ENCODE measurements around the gene SFTA2. TPM values are rescaled to one million over a fixed set of nuclear protein-coding genes. Genes with fewer than 3 reads are reported as not detected.
"Not testable (repeated sequence)": the region's sequence is repeated elsewhere in the genome, so short reads cannot be mapped to it uniquely, and the experiment has no call there.

SFTA2 gene
- total RNA-seq, 2 donors from 2014 or later = not detected

DNA sequence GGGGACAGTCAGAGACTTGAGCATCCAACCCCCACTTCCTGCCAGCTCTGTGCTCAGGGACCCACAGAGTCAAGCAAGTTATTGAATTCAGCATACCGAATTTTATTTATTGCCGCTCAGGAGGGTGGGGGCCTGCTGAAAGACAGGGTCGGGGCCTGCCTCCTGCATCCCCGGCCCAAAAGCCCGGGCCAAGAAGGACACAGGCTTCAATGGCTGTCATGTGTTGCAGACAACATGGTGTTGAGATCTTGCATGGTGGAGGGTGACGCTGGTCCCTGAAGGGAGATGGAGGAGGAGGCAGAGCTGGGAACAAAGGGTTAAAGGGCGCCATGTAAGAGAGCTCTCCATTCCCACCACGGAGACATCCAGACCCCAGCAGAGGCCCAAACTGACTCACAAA, 698 bp downstream of the SFTA2 start:
- H3K27ac ChIP-seq (ENCODE audit: low read depth, low read length) = no peak overlapping the region
- DNase-seq = no peak
- no peaks in the 10 kb centered on the region for H3K4me1 ChIP-seq (ENCODE audit: control insufficient read depth, insufficient read depth, low read length)
- no peaks in the 10 kb centered on the region for H3K27me3 ChIP-seq (ENCODE audit: control insufficient read depth, insufficient read depth, low read length, poor library complexity, severe bottlenecking)
- no peak overlapping the region for H3K9ac ChIP-seq (ENCODE audit: extremely low read depth, low read length, poor library complexity, severe bottlenecking)
- TF ChIP-seq, protein P1, sequence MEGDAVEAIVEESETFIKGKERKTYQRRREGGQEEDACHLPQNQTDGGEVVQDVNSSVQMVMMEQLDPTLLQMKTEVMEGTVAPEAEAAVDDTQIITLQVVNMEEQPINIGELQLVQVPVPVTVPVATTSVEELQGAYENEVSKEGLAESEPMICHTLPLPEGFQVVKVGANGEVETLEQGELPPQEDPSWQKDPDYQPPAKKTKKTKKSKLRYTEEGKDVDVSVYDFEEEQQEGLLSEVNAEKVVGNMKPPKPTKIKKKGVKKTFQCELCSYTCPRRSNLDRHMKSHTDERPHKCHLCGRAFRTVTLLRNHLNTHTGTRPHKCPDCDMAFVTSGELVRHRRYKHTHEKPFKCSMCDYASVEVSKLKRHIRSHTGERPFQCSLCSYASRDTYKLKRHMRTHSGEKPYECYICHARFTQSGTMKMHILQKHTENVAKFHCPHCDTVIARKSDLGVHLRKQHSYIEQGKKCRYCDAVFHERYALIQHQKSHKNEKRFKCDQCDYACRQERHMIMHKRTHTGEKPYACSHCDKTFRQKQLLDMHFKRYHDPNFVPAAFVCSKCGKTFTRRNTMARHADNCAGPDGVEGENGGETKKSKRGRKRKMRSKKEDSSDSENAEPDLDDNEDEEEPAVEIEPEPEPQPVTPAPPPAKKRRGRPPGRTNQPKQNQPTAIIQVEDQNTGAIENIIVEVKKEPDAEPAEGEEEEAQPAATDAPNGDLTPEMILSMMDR (conservative IDR thresholded peaks at IDR 0.05) = no peak
- H3K36me3 ChIP-seq (ENCODE audit: control insufficient read depth, insufficient read depth, low read length) = peaks cover 17% of the 10 kb centered on the region
- H3K9me3 ChIP-seq (ENCODE audit: control insufficient read depth, low read length) = peaks cover 12% of the 10 kb centered on the region
- 71 to 100% methylated on average over 1 to 8 of the region's 8 CpGs for WGBS, 2 experiments (ENCODE audit: insufficient coverage in 1 of 2, insufficient read length in 1 of 2)
- H3K4me3 ChIP-seq (ENCODE audit: low read length) = no peak overlapping the region
- Mint-ChIP-seq H3K4me1 (no peaks in the 10 kb centered on the region), H3K9me3 (peaks cover 13% of the 10 kb centered on the region), H3K27ac (no peak overlapping the region), H3K4me3 (no peak overlapping the region), H3K36me3 (ENCODE audit: low read depth) (peaks cover 28% of the 10 kb centered on the region), H3K27me3 (ENCODE audit: insufficient read depth) (no peaks in the 10 kb centered on the region)

DNA sequence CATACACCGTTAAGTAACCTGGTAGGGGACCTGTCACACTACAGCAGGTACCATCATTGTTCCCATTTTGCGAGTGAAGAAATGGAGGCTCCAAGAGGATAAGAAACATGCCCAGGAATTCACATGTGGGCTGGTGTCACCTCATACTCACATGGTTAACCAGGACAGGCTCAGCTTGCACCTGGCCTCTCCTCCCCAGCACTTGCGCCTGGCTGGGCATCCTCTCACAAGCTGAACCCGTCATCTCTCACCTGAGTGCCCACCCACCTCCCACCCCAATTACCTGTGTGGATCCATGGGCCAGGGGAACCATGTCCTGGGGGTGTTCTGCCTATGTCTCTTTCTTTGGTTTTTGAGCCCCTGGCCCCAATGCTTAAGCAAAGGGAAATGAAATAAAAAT, 1.5 kb downstream of the SFTA2 start:
- WGBS, 2 experiments (ENCODE audit: insufficient coverage in 1 of 2, insufficient read length in 1 of 2) = 95 to 100% methylated on average over 2 to 4 of the region's 4 CpGs
- Histone ChIP-seq H3K4me3 (ENCODE audit: low read length) (no peak overlapping the region), H3K9ac (ENCODE audit: extremely low read depth, low read length, poor library complexity, severe bottlenecking) (no peak overlapping the region), H3K9me3 (ENCODE audit: control insufficient read depth, low read length) (peaks cover 12% of the 10 kb centered on the region), H3K27ac (ENCODE audit: low read depth, low read length) (no peak overlapping the region), H3K27me3 (ENCODE audit: control insufficient read depth, insufficient read depth, low read length, poor library complexity, severe bottlenecking) (no peaks in the 10 kb centered on the region), H3K4me1 (ENCODE audit: control insufficient read depth, insufficient read depth, low read length) (no peaks in the 10 kb centered on the region), H3K36me3 (ENCODE audit: control insufficient read depth, insufficient read depth, low read length) (peaks cover 17% of the 10 kb centered on the region)
- H3K27me3 Mint-ChIP-seq (ENCODE audit: insufficient read depth) = no peaks in the 10 kb centered on the region
- H3K4me3 Mint-ChIP-seq = no peak overlapping the region
- H3K27ac Mint-ChIP-seq = no peak overlapping the region
- peaks cover 13% of the 10 kb centered on the region for H3K9me3 Mint-ChIP-seq
- H3K4me1 Mint-ChIP-seq = no peaks in the 10 kb centered on the region
- TF ChIP-seq, protein P1 (conservative IDR thresholded peaks at IDR 0.05) = no peak
- no peak for DNase-seq
- H3K36me3 Mint-ChIP-seq (ENCODE audit: low read depth) = peaks cover 30% of the 10 kb centered on the region

DNA sequence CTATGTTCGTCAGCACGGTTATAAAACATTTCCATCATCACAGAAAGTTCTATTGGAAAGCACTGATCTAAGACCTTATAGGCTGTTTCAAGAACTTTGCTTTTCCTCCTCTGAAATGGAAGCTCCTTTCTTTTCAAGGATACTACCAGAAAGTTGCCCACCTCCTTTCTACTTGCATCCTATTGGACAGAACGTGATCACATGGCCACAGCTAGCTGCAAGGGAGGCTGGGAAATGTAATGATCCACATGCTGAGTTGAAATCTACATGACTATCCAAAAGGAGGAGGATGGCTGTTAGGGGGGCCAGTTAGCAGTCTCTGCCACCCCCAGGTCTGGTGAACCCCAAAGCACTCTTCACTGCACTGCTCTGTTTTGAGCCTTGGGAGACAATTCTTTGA, 3.3 kb downstream of the SFTA2 start:
- H3K9ac ChIP-seq (ENCODE audit: extremely low read depth, low read length, poor library complexity, severe bottlenecking) = no peak overlapping the region
- Mint-ChIP-seq H3K36me3 (ENCODE audit: low read depth) (peaks cover 32% of the 10 kb centered on the region), H3K9me3 (peaks cover 13% of the 10 kb centered on the region), H3K27me3 (ENCODE audit: insufficient read depth) (no peaks in the 10 kb centered on the region), H3K4me3 (no peak overlapping the region), H3K4me1 (no peaks in the 10 kb centered on the region), H3K27ac (no peak overlapping the region)
- H3K4me3 ChIP-seq (ENCODE audit: low read length) = no peak overlapping the region
- H3K27me3 ChIP-seq (ENCODE audit: control insufficient read depth, insufficient read depth, low read length, poor library complexity, severe bottlenecking) = no peaks in the 10 kb centered on the region
- WGBS, 2 experiments (ENCODE audit: insufficient coverage in 1 of 2, insufficient read length in 1 of 2) = 88 to 100% methylated on average over 2 to 3 of the region's 3 CpGs
- no peak for DNase-seq
- peaks cover 17% of the 10 kb centered on the region for H3K36me3 ChIP-seq (ENCODE audit: control insufficient read depth, insufficient read depth, low read length)
- H3K4me1 ChIP-seq (ENCODE audit: control insufficient read depth, insufficient read depth, low read length) = no peaks in the 10 kb centered on the region
- TF ChIP-seq, protein P1 (conservative IDR thresholded peaks at IDR 0.05) = no peak
- H3K9me3 ChIP-seq (ENCODE audit: control insufficient read depth, low read length) = peaks cover 12% of the 10 kb centered on the region
- no peak overlapping the region for H3K27ac ChIP-seq (ENCODE audit: low read depth, low read length)

DNA sequence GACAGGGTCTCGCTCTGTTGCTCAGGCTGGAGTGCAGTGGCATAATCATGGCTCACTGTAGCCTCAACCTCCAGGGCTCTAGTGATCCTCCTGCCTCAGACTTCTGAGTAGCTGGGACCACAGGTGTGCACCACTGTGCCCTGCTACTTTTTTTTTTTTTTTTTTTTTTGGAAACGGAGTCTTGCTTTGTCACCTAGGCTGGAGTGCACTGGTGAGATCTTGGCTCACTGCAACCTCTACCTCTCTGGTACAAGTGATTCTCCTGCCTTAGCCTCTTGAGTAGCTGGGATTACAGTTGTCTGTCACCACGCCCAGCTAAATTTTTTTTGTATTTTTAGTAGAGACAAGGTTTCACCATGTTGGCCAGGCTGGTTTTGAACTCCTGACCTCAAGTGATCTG, 4.9 kb downstream of the SFTA2 start:
- not testable (repeated sequence) for H3K4me1 Mint-ChIP-seq; H3K27ac ChIP-seq (ENCODE audit: low read depth, low read length); H3K4me3 ChIP-seq (ENCODE audit: low read length); H3K4me1 ChIP-seq (ENCODE audit: control insufficient read depth, insufficient read depth, low read length); H3K27me3 ChIP-seq (ENCODE audit: control insufficient read depth, insufficient read depth, low read length, poor library complexity, severe bottlenecking); H3K27ac Mint-ChIP-seq; H3K27me3 Mint-ChIP-seq (ENCODE audit: insufficient read depth); H3K9ac ChIP-seq (ENCODE audit: extremely low read depth, low read length, poor library complexity, severe bottlenecking); H3K4me3 Mint-ChIP-seq; DNase-seq
- peaks cover 17% of the 10 kb centered on the region for H3K36me3 ChIP-seq (ENCODE audit: control insufficient read depth, insufficient read depth, low read length)
- Mint-ChIP-seq H3K36me3 (ENCODE audit: low read depth) (peaks cover 47% of the 10 kb centered on the region), H3K9me3 (peaks cover 13% of the 10 kb centered on the region)
- 85 to 90% methylated on average over 2 to 3 of the region's 3 CpGs for WGBS, 2 experiments (ENCODE audit: insufficient coverage in 1 of 2, insufficient read length in 1 of 2)
- H3K9me3 ChIP-seq (ENCODE audit: control insufficient read depth, low read length) = peaks cover 12% of the 10 kb centered on the region

All from endodermal cell (in vitro differentiated cells).